Liver (tissue), 9 donors: ENCODE data around the gene CORO2A. TPM values are rescaled to one million over a fixed set of nuclear protein-coding genes. Genes with fewer than 3 reads are reported as not detected.

Experiments
- DNase-seq: peaks from one replicate; pipeline ENCODE4 v3.0.0-alpha.2; 2017; ENCODE audit warnings: low spot score
- H3K27ac ChIP-seq, 2 donors: one replicate each; pipeline ENCODE4 v1.7.0; 2013; ENCODE audit warnings: inconsistent platforms in 2 of 2, low read length in 2 of 2, control low read depth in 1 of 2, low read depth in 1 of 2, mild to moderate bottlenecking in 1 of 2
- H3K27me3 ChIP-seq, 4 donors: one replicate each; pipeline versions ENCODE4 v1.6.1 to v1.7.0; 2013; ENCODE audit warnings: low read length in 3 of 4, inconsistent platforms in 1 of 4, mild to moderate bottlenecking in 1 of 4, moderate library complexity in 1 of 4; ENCODE audit not compliant: control insufficient read depth in 4 of 4, insufficient read depth in 4 of 4
- H3K36me3 ChIP-seq, 4 donors: one replicate each; pipeline versions ENCODE4 v1.6.1 to v1.7.0; 2013; ENCODE audit warnings: low read length in 3 of 4, mild to moderate bottlenecking in 3 of 4, low read depth in 1 of 4, moderate library complexity in 1 of 4; ENCODE audit not compliant: control insufficient read depth in 4 of 4, insufficient read depth in 3 of 4
- H3K4me1 ChIP-seq, 4 donors: one replicate each; pipeline versions ENCODE4 v1.6.1 to v1.7.0; 2013; ENCODE audit warnings: low read length in 3 of 4, mild to moderate bottlenecking in 3 of 4, moderate library complexity in 1 of 4; ENCODE audit not compliant: control insufficient read depth in 4 of 4, insufficient read depth in 4 of 4
- H3K4me3 ChIP-seq, 3 donors: one replicate each; pipeline versions ENCODE4 v1.6.1 to v1.7.0; 2013; ENCODE audit warnings: low read length in 3 of 3, control low read depth in 1 of 3, low read depth in 1 of 3, mild to moderate bottlenecking in 1 of 3
- H3K9ac ChIP-seq, 2 donors: one replicate each; pipeline ENCODE4 v1.7.0; 2013; ENCODE audit warnings: low read length in 2 of 2, mild to moderate bottlenecking in 2 of 2, moderate library complexity in 2 of 2, control low read depth in 1 of 2, low read depth in 1 of 2
- H3K9me3 ChIP-seq, 4 donors: one replicate each; pipeline versions ENCODE4 v1.6.1 to v1.7.0; 2013; ENCODE audit warnings: low read length in 3 of 4; ENCODE audit not compliant: control insufficient read depth in 4 of 4
- EGR1 ChIP-seq, 2 donors: IDR thresholded peaks; 2 replicates each; pipeline ENCODE4 v1.6.1; 2016 to 2018; ENCODE audit warnings: antibody characterized with exemption in 2 of 2, low read depth in 2 of 2
- FOXA2 ChIP-seq: IDR thresholded peaks from 2 replicates; pipeline ENCODE4 v1.6.1; 2016; ENCODE audit warnings: antibody characterized with exemption
- GABPA ChIP-seq, 2 donors: IDR thresholded peaks in 1 of 2; conservative IDR thresholded peaks in 1 of 2; 2 replicates each; pipeline ENCODE4 v1.6.1; 2016; ENCODE audit warnings: antibody characterized with exemption in 2 of 2, mild to moderate bottlenecking in 1 of 2, moderate library complexity in 1 of 2
- HNF4G ChIP-seq: IDR thresholded peaks from 2 replicates; pipeline ENCODE4 v1.6.1; 2016; ENCODE audit warnings: antibody characterized with exemption
- JUND ChIP-seq, 2 donors: IDR thresholded peaks; 2 replicates each; pipeline ENCODE4 v1.6.1; 2016; ENCODE audit warnings: antibody characterized with exemption in 2 of 2
- NR2F2 ChIP-seq: IDR thresholded peaks from 2 replicates; pipeline ENCODE4 v1.6.1; 2016; ENCODE audit warnings: antibody characterized with exemption
- RXRA ChIP-seq, 2 donors: IDR thresholded peaks; 2 replicates each; pipeline ENCODE4 v1.6.1; 2017 to 2018; ENCODE audit warnings: antibody characterized with exemption in 2 of 2, mild to moderate bottlenecking in 1 of 2
- SP1 ChIP-seq: IDR thresholded peaks from 2 replicates; pipeline ENCODE4 v1.6.1; 2018; ENCODE audit warnings: antibody characterized with exemption, mild to moderate bottlenecking
- TAF1 ChIP-seq: conservative IDR thresholded peaks from 2 replicates; pipeline ENCODE4 v1.6.1; 2016; ENCODE audit warnings: antibody characterized with exemption, mild to moderate bottlenecking
- WGBS: extraction: QIAGEN DNeasy Blood & Tissue Kit; methylation state at CpG from one replicate; pipeline ENCODE4 v1.1.7; 2013; 5-methylcytosine and 5-hydroxymethylcytosine counted together
- polyA plus RNA-seq, 2 donors: library from polyadenylated mRNA; stranded (reverse) in 1 of 2; unstranded in 1 of 2; fragments of 200-250 nt in 1 of 2; fragments of >200 nt in 1 of 2; fragmentation: Nextera tagmentation in 1 of 2; extraction: Ambion mirVana in 1 of 2; gene quantifications; one replicate each; pipeline versions ENCODE4 v1.2.1 to v1.2.3, GENCODE V29; 2013 to 2015
- total RNA-seq, 2 donors: library from RNA; depleted of rRNA; stranded (reverse); fragments of >200 nt; gene quantifications; one replicate each; pipeline ENCODE4 v1.2.3, GENCODE V29; 2014
- TF ChIP-seq, protein P1 (sequence below): IDR thresholded peaks from 2 replicates; pipeline ENCODE4 v1.6.1; 2016; ENCODE audit warnings: antibody characterized with exemption
- TF ChIP-seq, protein P2 (sequence below): IDR thresholded peaks from 2 replicates; pipeline ENCODE4 v1.6.1; 2016; ENCODE audit warnings: antibody characterized with exemption
- donor health status: healthy.
- donor health status: healthy.
- donor health status: healthy.
- donor health status: healthy.
- donor health status: healthy.

Gene CORO2A
- total and polyA plus RNA-seq, 4 donors, result 1.2 to 2.8 (median 1.4) TPM

DNA sequence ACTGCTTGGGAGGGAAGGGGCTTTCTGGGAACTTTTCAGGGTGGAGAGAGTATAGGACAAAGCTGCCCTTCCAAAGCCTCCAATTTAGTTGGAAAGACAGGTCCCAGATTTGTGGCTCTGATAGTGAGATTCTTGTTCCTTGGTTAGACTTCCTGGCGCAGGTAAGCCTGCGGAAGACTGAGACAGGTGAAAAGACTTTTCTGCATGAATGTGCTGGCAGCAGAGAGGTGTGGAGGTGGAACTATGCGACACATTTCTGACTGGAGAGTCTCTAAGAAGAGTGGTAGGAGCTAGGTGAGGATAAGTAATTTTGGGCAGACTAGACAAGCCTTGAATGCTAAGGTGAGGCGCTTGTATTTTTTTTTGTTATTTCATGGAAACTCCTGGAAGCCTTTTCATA, 106.0 kb downstream of the CORO2A start:
- Histone ChIP-seq H3K4me1 (peaks cover 7 to 23% (median 17%) of the 10 kb centered on the region in 4 donors), H3K9ac (no peak overlapping the region), H3K4me3 (no peak overlapping the region), H3K36me3 (peaks cover 3 to 10% (median 5%) of the 10 kb centered on the region in 4 donors), H3K27ac (no peak overlapping the region), H3K9me3 (no peaks in the 10 kb centered on the region), H3K27me3 (no peaks in the 10 kb centered on the region)
- no peak for TF ChIP-seq GABPA (IDR thresholded peaks at IDR 0.05 in 1 of 2, conservative IDR thresholded peaks at IDR 0.05 in 1 of 2)
- over 99% methylated on average over 4 of the region's 4 CpGs for WGBS
- DNase-seq, result no peak

DNA sequence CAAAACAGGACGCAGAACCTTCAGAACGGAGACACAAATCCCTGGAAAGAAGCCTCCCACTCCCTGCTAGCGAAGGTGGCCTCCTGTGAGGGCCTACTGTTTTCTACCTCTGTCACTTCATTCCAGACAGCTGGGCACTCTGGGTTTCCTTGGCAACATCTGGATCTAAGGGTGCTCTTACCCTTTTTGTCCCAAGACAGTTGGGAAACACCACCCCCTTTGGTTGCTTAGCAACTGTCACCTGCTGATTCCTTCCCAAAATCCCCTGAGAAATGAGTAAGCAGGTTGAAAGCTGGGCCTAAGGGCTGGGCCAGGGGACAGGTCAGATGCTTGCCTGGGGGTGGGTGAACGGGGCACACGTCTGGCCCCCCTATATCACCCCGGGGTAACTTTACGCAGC, 106.5 kb downstream of the CORO2A start:
- H3K4me3 ChIP-seq, result no peak overlapping the region
- peaks cover 5 to 12% (median 8%) of the 10 kb centered on the region in 4 donors for H3K36me3 ChIP-seq
- H3K4me1 ChIP-seq, result peaks cover 12 to 28% (median 21%) of the 10 kb centered on the region in 4 donors
- TF ChIP-seq EGR1 (IDR thresholded peaks at IDR 0.05; ENCODE audit: low read depth in 2 of 2) (no peak), NR2F2 (no peak), SP1 (no peak), GABPA (IDR thresholded peaks at IDR 0.05 in 1 of 2, conservative IDR thresholded peaks at IDR 0.05 in 1 of 2) (no peak), FOXA2 (no peak)
- H3K27ac ChIP-seq, result no peak overlapping the region
- no peaks in the 10 kb centered on the region for H3K9me3 ChIP-seq
- H3K9ac ChIP-seq, result no peak overlapping the region
- H3K27me3 ChIP-seq, result no peaks in the 10 kb centered on the region
- 89% methylated on average over 7 of the region's 7 CpGs for WGBS
- DNase-seq, result no peak

DNA sequence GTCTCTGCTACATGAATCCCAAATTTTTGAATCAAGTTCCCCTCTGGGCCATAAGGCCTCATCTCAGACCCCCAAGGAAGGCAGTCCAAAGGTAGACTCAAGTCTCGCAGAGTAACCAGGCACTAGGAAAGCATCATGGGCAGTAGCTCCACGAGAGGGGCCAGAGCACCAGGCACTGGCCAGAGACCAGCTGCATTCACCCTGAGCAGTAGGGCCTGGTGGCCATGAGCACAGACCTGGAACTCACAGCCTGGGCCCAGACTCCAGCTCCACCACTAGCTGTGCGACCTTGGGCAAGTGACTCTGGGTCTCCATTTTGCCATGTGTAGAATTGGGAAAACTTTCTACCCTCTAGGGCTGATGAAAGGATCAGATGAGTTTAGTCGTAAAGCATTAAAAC, 107.4 kb downstream of the CORO2A start:
- Histone ChIP-seq H3K36me3 (peaks cover 5 to 14% (median 10%) of the 10 kb centered on the region in 4 donors), H3K4me1 (peaks cover 16 to 30% (median 23%) of the 10 kb centered on the region in 4 donors), H3K9ac (no peak overlapping the region), H3K27ac (no peak overlapping the region), H3K4me3 (no peak overlapping the region), H3K9me3 (no peaks in the 10 kb centered on the region), H3K27me3 (no peaks in the 10 kb centered on the region)
- no peak for DNase-seq
- 97% methylated on average over 4 of the region's 4 CpGs for WGBS
- TF ChIP-seq JUND (IDR thresholded peaks at IDR 0.05) (no peak), HNF4G (no peak), RXRA (IDR thresholded peaks at IDR 0.05) (no peak), TAF1 (no peak), EGR1 (IDR thresholded peaks at IDR 0.05; ENCODE audit: low read depth in 2 of 2) (no peak)
- TF ChIP-seq, protein P1, sequence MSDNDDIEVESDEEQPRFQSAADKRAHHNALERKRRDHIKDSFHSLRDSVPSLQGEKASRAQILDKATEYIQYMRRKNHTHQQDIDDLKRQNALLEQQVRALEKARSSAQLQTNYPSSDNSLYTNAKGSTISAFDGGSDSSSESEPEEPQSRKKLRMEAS, result no peak
- TF ChIP-seq, protein P2, sequence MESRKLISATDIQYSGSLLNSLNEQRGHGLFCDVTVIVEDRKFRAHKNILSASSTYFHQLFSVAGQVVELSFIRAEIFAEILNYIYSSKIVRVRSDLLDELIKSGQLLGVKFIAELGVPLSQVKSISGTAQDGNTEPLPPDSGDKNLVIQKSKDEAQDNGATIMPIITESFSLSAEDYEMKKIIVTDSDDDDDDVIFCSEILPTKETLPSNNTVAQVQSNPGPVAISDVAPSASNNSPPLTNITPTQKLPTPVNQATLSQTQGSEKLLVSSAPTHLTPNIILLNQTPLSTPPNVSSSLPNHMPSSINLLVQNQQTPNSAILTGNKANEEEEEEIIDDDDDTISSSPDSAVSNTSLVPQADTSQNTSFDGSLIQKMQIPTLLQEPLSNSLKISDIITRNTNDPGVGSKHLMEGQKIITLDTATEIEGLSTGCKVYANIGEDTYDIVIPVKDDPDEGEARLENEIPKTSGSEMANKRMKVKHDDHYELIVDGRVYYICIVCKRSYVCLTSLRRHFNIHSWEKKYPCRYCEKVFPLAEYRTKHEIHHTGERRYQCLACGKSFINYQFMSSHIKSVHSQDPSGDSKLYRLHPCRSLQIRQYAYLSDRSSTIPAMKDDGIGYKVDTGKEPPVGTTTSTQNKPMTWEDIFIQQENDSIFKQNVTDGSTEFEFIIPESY, result no peak

DNA sequence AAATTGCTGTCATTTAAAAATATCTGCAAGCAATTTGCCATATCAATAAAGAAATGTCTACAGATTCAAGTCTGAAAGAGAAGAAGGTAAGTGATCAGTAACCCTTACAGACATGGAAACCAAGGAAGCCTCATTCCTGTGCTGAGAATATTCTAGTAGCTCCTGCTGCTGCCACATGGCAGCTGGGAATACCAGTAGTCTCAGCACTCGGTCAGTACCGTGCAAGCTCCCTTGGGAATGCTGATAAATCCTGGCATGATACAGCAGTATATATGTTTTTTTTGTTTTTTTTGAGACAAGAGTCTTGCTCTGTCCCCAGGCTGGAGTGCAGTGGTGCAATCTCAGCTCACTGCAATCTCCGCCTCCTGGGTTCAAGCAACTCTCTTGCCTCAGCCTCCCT, 108.0 kb downstream of the CORO2A start:
- peaks cover 16 to 30% (median 23%) of the 10 kb centered on the region in 4 donors for H3K4me1 ChIP-seq
- H3K27me3 ChIP-seq, result no peaks in the 10 kb centered on the region
- WGBS, result 93% methylated on average over 3 of the region's 3 CpGs
- DNase-seq, result no peak
- no peak overlapping the region for H3K9ac ChIP-seq
- H3K9me3 ChIP-seq, result no peaks in the 10 kb centered on the region
- no peak overlapping the region for H3K27ac ChIP-seq
- H3K4me3 ChIP-seq, result no peak overlapping the region
- TF ChIP-seq TAF1, result no peak
- peaks cover 5 to 14% (median 9%) of the 10 kb centered on the region in 4 donors for H3K36me3 ChIP-seq
